Breast epithelium (tissue), 3 donors: ENCODE data around the gene LANCL2.

Source experiments
- POLR2A ChIP-seq: fragments of 450-650 bp; IDR thresholded peaks from one replicate; pipeline ENCODE4 v1.6.1; 2016; ENCODE audit warnings: antibody characterized with exemption, mild to moderate bottlenecking, moderate library complexity
- POLR2AphosphoS5 ChIP-seq, 3 donors: sonication (generic); formaldehyde crosslinking; IDR thresholded peaks; one replicate each; pipeline ENCODE4 v1.6.1; 2017; ENCODE audit warnings: antibody characterized with exemption in 3 of 3
- TF ChIP-seq, protein P1 (sequence below), 3 donors: fragments of 450-650 bp; IDR thresholded peaks; one replicate each; pipeline ENCODE4 v1.5.1; 2016 to 2017; ENCODE audit warnings: antibody characterized with exemption in 3 of 3, mild to moderate bottlenecking in 3 of 3, moderate library complexity in 3 of 3

DNA sequence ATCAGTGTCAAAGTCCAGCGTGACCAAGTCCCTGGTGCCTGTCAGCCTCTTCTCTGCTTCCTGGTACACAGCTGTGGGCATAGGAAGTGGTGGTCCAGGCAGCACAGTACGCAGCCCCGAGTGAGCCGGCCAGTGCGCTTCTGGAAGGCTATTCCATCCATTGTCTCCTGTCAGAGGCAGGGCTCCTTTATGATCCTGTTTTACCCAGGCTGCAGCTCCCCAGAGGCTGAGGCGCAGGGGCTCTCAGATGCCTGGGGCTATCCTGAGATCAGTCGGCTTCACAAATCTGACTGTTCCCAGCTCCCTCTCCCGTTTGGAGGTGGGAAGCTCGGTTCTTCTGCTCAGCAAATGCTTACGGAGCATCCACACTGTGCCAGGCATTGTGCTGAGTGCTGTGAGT lies 70.3 kb downstream of the LANCL2 start:
- TF ChIP-seq, protein P1, sequence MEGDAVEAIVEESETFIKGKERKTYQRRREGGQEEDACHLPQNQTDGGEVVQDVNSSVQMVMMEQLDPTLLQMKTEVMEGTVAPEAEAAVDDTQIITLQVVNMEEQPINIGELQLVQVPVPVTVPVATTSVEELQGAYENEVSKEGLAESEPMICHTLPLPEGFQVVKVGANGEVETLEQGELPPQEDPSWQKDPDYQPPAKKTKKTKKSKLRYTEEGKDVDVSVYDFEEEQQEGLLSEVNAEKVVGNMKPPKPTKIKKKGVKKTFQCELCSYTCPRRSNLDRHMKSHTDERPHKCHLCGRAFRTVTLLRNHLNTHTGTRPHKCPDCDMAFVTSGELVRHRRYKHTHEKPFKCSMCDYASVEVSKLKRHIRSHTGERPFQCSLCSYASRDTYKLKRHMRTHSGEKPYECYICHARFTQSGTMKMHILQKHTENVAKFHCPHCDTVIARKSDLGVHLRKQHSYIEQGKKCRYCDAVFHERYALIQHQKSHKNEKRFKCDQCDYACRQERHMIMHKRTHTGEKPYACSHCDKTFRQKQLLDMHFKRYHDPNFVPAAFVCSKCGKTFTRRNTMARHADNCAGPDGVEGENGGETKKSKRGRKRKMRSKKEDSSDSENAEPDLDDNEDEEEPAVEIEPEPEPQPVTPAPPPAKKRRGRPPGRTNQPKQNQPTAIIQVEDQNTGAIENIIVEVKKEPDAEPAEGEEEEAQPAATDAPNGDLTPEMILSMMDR (IDR thresholded peaks at IDR 0.05), result no peak
- no peak for TF ChIP-seq POLR2AphosphoS5 (IDR thresholded peaks at IDR 0.05)
- TF ChIP-seq POLR2A, result no peak
